GM23338 (cell line): ENCODE measurements around the gene CAPN14. TPM values are rescaled to one million over a fixed set of nuclear protein-coding genes. Genes with fewer than 3 reads are reported as not detected.

Experiments used
- ATAC-seq: fragments of 200-7000 bp; cut with Tn5 transposase; 3 replicates; pipeline ENCODE4 v1.9.1; 2020
- DNase-seq: peaks from one replicate; pipeline ENCODE4 v3.0.0-alpha.2; 2015; ENCODE audit warnings: low spot score
- H2AFZ ChIP-seq: fragments of 200-600 bp; sonication (generic); 2 replicates; pipeline ENCODE4 v1.8.0; 2016; ENCODE audit warnings: antibody characterized with exemption, mild to moderate bottlenecking, moderate library complexity
- H3F3A ChIP-seq: fragments of 200-600 bp; sonication (generic); replicated peaks from 2 replicates; pipeline ENCODE4 v1.8.0; 2017; ENCODE audit warnings: antibody characterized with exemption, mixed run types, low read depth
- H3K27ac ChIP-seq: fragments of 200-600 bp; sonication (generic); 2 replicates; pipeline ENCODE4 v1.6.1; 2016; ENCODE audit warnings: low read depth
- H3K27me3 ChIP-seq: fragments of 200-600 bp; sonication (generic); 2 replicates; pipeline ENCODE4 v1.8.0; 2016; ENCODE audit warnings: mild to moderate bottlenecking, mixed run types, moderate library complexity; ENCODE audit not compliant: insufficient read depth
- H3K36me3 ChIP-seq: fragments of 200-600 bp; sonication (generic); 2 replicates; pipeline ENCODE4 v1.8.0; 2016; ENCODE audit warnings: mild to moderate bottlenecking; ENCODE audit not compliant: insufficient read depth
- H3K4me1 ChIP-seq: fragments of 200-600 bp; sonication (generic); 2 replicates; pipeline ENCODE4 v1.8.0; 2016; ENCODE audit warnings: mild to moderate bottlenecking, moderate library complexity; ENCODE audit not compliant: insufficient read depth
- H3K4me2 ChIP-seq: fragments of 200-600 bp; sonication (generic); 2 replicates; pipeline ENCODE4 v1.7.1; 2017; ENCODE audit warnings: mixed run types
- H3K4me3 ChIP-seq: fragments of 200-600 bp; sonication (generic); 2 replicates; pipeline ENCODE4 v1.6.1; 2016; ENCODE audit warnings: mixed run types
- H3K79me2 ChIP-seq: fragments of 200-600 bp; sonication (generic); replicated peaks from 2 replicates; pipeline ENCODE4 v1.8.0; 2017; ENCODE audit warnings: mild to moderate bottlenecking; ENCODE audit not compliant: insufficient read depth
- H3K9me2 ChIP-seq: fragments of 200-600 bp; sonication (generic); 2 replicates; pipeline ENCODE4 v1.8.0; 2017; ENCODE audit not compliant: insufficient read depth
- H4K20me1 ChIP-seq: fragments of 200-600 bp; sonication (generic); replicated peaks from 2 replicates; pipeline ENCODE4 v1.8.0; 2017; ENCODE audit warnings: mild to moderate bottlenecking; ENCODE audit not compliant: insufficient read depth
- H3K27ac Mint-ChIP-seq: 2 replicates; pipeline ENCODE4 v1.8.0; 2020; ENCODE audit warnings: inconsistent platforms, mild to moderate bottlenecking, moderate library complexity, mixed read lengths
- H3K27me3 Mint-ChIP-seq: 3 replicates; pipeline ENCODE4 v1.8.0; 2022; ENCODE audit warnings: low read depth, mild to moderate bottlenecking, moderate library complexity, mixed read lengths, inconsistent platforms; ENCODE audit not compliant: insufficient read depth, poor library complexity
- H3K36me3 Mint-ChIP-seq: 3 replicates; pipeline ENCODE4 v1.8.0; 2021; ENCODE audit warnings: low read depth, mild to moderate bottlenecking, inconsistent platforms, moderate library complexity, mixed read lengths
- H3K4me1 Mint-ChIP-seq: 3 replicates; pipeline ENCODE4 v1.8.0; 2020; ENCODE audit warnings: mild to moderate bottlenecking, inconsistent platforms, mixed read lengths
- H3K4me3 Mint-ChIP-seq: 3 replicates; pipeline ENCODE4 v1.8.0; 2021; ENCODE audit warnings: moderate library complexity, mild to moderate bottlenecking, inconsistent platforms, mixed read lengths
- H3K9me3 Mint-ChIP-seq: 3 replicates; pipeline ENCODE4 v1.8.0; 2020; ENCODE audit warnings: moderate library complexity, mild to moderate bottlenecking, inconsistent platforms, mixed read lengths
- CREB1 ChIP-seq: fragments of 250-450 bp; sonication (Bioruptor Pico); IDR thresholded peaks from 2 replicates; pipeline ENCODE4 v1.5.0; 2020; ENCODE audit warnings: low read depth, mild to moderate bottlenecking, moderate library complexity
- ETS1 ChIP-seq: IDR thresholded peaks from 2 replicates; pipeline ENCODE4 v1.6.1; 2016; ENCODE audit warnings: antibody characterized with exemption
- NANOG ChIP-seq: IDR thresholded peaks from 2 replicates; pipeline ENCODE4 v1.6.1; 2016; ENCODE audit warnings: antibody characterized with exemption, borderline replicate concordance
- POLR2AphosphoS5 ChIP-seq: IDR thresholded peaks from 2 replicates; pipeline ENCODE4 v1.6.1; 2016; ENCODE audit warnings: antibody characterized with exemption, low read depth
- REST ChIP-seq: IDR thresholded peaks from one replicate; pipeline ENCODE4 v1.6.1; 2018; ENCODE audit warnings: antibody characterized with exemption; ENCODE audit not compliant: unreplicated experiment
- ZNF114 ChIP-seq: fragments of 250-450 bp; sonication (Bioruptor Pico); IDR thresholded peaks from 2 replicates; pipeline ENCODE4 v1.5.0; 2020; ENCODE audit warnings: mild to moderate bottlenecking, moderate library complexity
- ZNF462 ChIP-seq: fragments of 250-450 bp; sonication (Bioruptor Pico); IDR thresholded peaks from 2 replicates; pipeline ENCODE4 v1.5.0; 2020; ENCODE audit warnings: mild to moderate bottlenecking, moderate library complexity
- polyA plus RNA-seq: library from polyadenylated mRNA; unstranded; fragments of >200 nt; fragmentation: Nextera tagmentation; extraction: Ambion mirVana; gene quantifications from 2 replicates; pipeline ENCODE4 v1.2.1, GENCODE V29; 2016
- total RNA-seq: library from RNA; depleted of rRNA; stranded (reverse); fragments of >200 nt; shearing (Covaris generic); gene quantifications from 2 replicates; pipeline ENCODE4 v1.2.3, GENCODE V29; 2014

CAPN14 gene
- total and polyA plus RNA-seq, 2 experiments from 2014 or later, result 0.15 TPM; not detected in 1

DNA sequence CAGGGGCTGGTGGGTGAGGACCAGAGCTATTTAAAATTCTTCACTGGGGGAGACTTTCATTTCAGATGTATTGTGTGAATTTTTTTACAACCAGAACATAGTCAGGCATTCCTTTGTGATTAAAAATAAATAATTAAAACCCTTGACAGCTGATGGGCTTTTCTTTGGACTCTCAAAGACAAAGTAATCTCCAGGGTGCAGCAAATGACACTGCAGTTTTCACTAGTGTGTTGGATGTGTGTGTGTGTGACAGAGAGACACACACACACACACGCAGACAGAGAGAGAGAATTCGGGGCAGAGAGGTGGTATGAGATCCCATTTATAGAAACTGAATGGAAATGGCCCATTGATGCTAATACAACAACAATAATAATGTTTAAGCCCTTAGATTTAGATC, 68.8 kb downstream of the CAPN14 start:
- Mint-ChIP-seq H3K4me1 (peaks cover 5% of the 10 kb centered on the region; the same call in 2 of the 3 replicates), H3K9me3 (no peaks in the 10 kb centered on the region), H3K4me3 (no peak overlapping the region), H3K36me3 (no peaks in the 10 kb centered on the region), H3K27ac (no peak overlapping the region), H3K27me3 (peaks cover 3% of the 10 kb centered on the region)
- Histone ChIP-seq H3F3A (no peaks in the 10 kb centered on the region), H3K27ac (no peak overlapping the region), H3K4me1 (no peaks in the 10 kb centered on the region), H4K20me1 (no peaks in the 10 kb centered on the region), H3K27me3 (no peaks in the 10 kb centered on the region), H3K36me3 (no peaks in the 10 kb centered on the region), H2AFZ (no peak overlapping the region), H3K79me2 (no peaks in the 10 kb centered on the region), H3K4me2 (no peak overlapping the region), H3K9me2 (no peaks in the 10 kb centered on the region), H3K4me3 (no peak overlapping the region)
- ATAC-seq, result no peak
- DNase-seq, result no peak
- TF ChIP-seq ZNF114 (no peak), POLR2AphosphoS5 (no peak), ETS1 (no peak), NANOG (no peak), ZNF462 (CRISPR knock-in tag) (no peak), REST (no peak), CREB1 (no peak)
